ENCODE measurements around the gene KCTD13. TPM values are rescaled to one million over a fixed set of nuclear protein-coding genes. Genes with fewer than 3 reads are reported as not detected.

Gene KCTD13
- polyA plus RNA-seq, 1 of the 3 experiments (the other 2 are of a cell fraction), result 31.0 TPM

DNA sequence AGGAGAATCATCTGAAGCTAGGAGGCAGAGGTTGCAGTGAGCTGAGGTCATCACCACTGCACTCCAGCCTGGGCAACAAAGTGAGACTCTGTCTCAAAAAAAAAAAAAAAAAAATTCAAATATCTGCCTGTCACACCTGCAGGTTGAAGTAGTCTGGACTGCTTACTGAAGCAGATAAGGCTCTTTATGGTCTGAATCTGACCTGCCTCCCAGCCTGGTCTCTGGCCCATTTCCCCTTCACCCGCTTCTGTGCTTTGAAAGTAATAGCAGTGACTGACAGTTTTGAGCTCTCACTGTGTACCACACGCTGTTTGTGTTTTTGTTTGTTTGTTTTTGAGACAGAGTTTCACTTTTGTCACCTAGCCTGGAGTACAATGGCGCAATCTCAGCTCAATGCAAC, 32.5 kb downstream of the KCTD13 start:
- Histone ChIP-seq H4K20me1 (ENCODE audit: insufficient read depth) (no peaks in the 10 kb centered on the region), H3K9ac (no peak overlapping the region), H3K4me3 (ENCODE audit: low read depth in 2 of 2, low read length in 1 of 2) (no peak overlapping the region), H3K9me2 (no peaks in the 10 kb centered on the region), H3K36me3 (replicated peaks in 1 of 2; ENCODE audit: control insufficient read depth in 1 of 2, insufficient read depth in 2 of 2, low read length in 1 of 2) (peaks cover 0 to 5% of the 10 kb centered on the region in 2 experiments), H3F3A (replicated peaks; ENCODE audit: insufficient read depth) (peaks cover 7% of the 10 kb centered on the region), H3K27me3 (ENCODE audit: insufficient read depth) (no peaks in the 10 kb centered on the region), H3K79me2 (ENCODE audit: insufficient read depth) (no peaks in the 10 kb centered on the region), H3K4me2 (no peak overlapping the region), H3K27ac (ENCODE audit: low read depth in 2 of 2, low read length in 1 of 2) (no peak overlapping the region), H2AFZ (ENCODE audit: low read depth) (no peak overlapping the region), H3K9me3 (no peaks in the 10 kb centered on the region), H3K4me1 (ENCODE audit: control insufficient read depth in 1 of 2, insufficient read depth in 2 of 2, low read depth in 1 of 2, low read length in 1 of 2) (peaks cover 0 to 11% of the 10 kb centered on the region in 2 experiments; a peak in 1 of 4 replicates)
- TF ChIP-seq CHD2 (IDR thresholded peaks at IDR 0.05; ENCODE audit: low read length, partially characterized antibody), result no peak
- TF ChIP-seq FOXJ3 (CRISPR knock-in tag; IDR thresholded peaks at IDR 0.05), result no peak
- no peak for TF ChIP-seq NRF1 (IDR thresholded peaks at IDR 0.05; ENCODE audit: low read depth, low read length)
- TF ChIP-seq RAD21 (IDR thresholded peaks at IDR 0.05; ENCODE audit: low read length), result no peak
- TF ChIP-seq NFIC (IDR thresholded peaks at IDR 0.05; ENCODE audit: borderline replicate concordance), result no peak
- TF ChIP-seq TCF12 (IDR thresholded peaks at IDR 0.05), result no peak
- TF ChIP-seq, protein P1, sequence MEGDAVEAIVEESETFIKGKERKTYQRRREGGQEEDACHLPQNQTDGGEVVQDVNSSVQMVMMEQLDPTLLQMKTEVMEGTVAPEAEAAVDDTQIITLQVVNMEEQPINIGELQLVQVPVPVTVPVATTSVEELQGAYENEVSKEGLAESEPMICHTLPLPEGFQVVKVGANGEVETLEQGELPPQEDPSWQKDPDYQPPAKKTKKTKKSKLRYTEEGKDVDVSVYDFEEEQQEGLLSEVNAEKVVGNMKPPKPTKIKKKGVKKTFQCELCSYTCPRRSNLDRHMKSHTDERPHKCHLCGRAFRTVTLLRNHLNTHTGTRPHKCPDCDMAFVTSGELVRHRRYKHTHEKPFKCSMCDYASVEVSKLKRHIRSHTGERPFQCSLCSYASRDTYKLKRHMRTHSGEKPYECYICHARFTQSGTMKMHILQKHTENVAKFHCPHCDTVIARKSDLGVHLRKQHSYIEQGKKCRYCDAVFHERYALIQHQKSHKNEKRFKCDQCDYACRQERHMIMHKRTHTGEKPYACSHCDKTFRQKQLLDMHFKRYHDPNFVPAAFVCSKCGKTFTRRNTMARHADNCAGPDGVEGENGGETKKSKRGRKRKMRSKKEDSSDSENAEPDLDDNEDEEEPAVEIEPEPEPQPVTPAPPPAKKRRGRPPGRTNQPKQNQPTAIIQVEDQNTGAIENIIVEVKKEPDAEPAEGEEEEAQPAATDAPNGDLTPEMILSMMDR (IDR thresholded peaks at IDR 0.05), result no peak
- no peak for TF ChIP-seq RFX5 (IDR thresholded peaks at IDR 0.05; ENCODE audit: low read length)
- no peak for TF ChIP-seq RXRA (IDR thresholded peaks at IDR 0.05; ENCODE audit: borderline replicate concordance, low read depth)
- TF ChIP-seq POLR2AphosphoS5 (IDR thresholded peaks at IDR 0.05; ENCODE audit: low read depth, low read length), result no peak
- TF ChIP-seq, protein P2, sequence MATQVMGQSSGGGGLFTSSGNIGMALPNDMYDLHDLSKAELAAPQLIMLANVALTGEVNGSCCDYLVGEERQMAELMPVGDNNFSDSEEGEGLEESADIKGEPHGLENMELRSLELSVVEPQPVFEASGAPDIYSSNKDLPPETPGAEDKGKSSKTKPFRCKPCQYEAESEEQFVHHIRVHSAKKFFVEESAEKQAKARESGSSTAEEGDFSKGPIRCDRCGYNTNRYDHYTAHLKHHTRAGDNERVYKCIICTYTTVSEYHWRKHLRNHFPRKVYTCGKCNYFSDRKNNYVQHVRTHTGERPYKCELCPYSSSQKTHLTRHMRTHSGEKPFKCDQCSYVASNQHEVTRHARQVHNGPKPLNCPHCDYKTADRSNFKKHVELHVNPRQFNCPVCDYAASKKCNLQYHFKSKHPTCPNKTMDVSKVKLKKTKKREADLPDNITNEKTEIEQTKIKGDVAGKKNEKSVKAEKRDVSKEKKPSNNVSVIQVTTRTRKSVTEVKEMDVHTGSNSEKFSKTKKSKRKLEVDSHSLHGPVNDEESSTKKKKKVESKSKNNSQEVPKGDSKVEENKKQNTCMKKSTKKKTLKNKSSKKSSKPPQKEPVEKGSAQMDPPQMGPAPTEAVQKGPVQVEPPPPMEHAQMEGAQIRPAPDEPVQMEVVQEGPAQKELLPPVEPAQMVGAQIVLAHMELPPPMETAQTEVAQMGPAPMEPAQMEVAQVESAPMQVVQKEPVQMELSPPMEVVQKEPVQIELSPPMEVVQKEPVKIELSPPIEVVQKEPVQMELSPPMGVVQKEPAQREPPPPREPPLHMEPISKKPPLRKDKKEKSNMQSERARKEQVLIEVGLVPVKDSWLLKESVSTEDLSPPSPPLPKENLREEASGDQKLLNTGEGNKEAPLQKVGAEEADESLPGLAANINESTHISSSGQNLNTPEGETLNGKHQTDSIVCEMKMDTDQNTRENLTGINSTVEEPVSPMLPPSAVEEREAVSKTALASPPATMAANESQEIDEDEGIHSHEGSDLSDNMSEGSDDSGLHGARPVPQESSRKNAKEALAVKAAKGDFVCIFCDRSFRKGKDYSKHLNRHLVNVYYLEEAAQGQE (IDR thresholded peaks at IDR 0.05; ENCODE audit: low read depth, low read length), result no peak
- no peak for TF ChIP-seq FOSL2 (IDR thresholded peaks at IDR 0.05; ENCODE audit: borderline replicate concordance, low read depth)
- TF ChIP-seq, protein P3, sequence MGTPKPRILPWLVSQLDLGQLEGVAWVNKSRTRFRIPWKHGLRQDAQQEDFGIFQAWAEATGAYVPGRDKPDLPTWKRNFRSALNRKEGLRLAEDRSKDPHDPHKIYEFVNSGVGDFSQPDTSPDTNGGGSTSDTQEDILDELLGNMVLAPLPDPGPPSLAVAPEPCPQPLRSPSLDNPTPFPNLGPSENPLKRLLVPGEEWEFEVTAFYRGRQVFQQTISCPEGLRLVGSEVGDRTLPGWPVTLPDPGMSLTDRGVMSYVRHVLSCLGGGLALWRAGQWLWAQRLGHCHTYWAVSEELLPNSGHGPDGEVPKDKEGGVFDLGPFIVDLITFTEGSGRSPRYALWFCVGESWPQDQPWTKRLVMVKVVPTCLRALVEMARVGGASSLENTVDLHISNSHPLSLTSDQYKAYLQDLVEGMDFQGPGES (IDR thresholded peaks at IDR 0.05; ENCODE audit: low read depth, low read length), result no peak
- TF ChIP-seq, protein P4, sequence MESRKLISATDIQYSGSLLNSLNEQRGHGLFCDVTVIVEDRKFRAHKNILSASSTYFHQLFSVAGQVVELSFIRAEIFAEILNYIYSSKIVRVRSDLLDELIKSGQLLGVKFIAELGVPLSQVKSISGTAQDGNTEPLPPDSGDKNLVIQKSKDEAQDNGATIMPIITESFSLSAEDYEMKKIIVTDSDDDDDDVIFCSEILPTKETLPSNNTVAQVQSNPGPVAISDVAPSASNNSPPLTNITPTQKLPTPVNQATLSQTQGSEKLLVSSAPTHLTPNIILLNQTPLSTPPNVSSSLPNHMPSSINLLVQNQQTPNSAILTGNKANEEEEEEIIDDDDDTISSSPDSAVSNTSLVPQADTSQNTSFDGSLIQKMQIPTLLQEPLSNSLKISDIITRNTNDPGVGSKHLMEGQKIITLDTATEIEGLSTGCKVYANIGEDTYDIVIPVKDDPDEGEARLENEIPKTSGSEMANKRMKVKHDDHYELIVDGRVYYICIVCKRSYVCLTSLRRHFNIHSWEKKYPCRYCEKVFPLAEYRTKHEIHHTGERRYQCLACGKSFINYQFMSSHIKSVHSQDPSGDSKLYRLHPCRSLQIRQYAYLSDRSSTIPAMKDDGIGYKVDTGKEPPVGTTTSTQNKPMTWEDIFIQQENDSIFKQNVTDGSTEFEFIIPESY (IDR thresholded peaks at IDR 0.05; ENCODE audit: borderline replicate concordance, low read depth), result no peak
- no peak for TF ChIP-seq TEAD4 (IDR thresholded peaks at IDR 0.05; ENCODE audit: borderline replicate concordance, insufficient read depth)
- TF ChIP-seq GATA2 (CRISPR knock-in tag; IDR thresholded peaks at IDR 0.05), result no peak
- TF ChIP-seq ELF1 (IDR thresholded peaks at IDR 0.05), result no peak
- TF ChIP-seq, protein P5, sequence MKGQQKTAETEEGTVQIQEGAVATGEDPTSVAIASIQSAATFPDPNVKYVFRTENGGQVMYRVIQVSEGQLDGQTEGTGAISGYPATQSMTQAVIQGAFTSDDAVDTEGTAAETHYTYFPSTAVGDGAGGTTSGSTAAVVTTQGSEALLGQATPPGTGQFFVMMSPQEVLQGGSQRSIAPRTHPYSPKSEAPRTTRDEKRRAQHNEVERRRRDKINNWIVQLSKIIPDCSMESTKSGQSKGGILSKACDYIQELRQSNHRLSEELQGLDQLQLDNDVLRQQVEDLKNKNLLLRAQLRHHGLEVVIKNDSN (IDR thresholded peaks at IDR 0.05; ENCODE audit: borderline replicate concordance, low read depth), result no peak
- TF ChIP-seq YY1 (IDR thresholded peaks at IDR 0.05; ENCODE audit: low read depth), result no peak
- TF ChIP-seq, protein P6, sequence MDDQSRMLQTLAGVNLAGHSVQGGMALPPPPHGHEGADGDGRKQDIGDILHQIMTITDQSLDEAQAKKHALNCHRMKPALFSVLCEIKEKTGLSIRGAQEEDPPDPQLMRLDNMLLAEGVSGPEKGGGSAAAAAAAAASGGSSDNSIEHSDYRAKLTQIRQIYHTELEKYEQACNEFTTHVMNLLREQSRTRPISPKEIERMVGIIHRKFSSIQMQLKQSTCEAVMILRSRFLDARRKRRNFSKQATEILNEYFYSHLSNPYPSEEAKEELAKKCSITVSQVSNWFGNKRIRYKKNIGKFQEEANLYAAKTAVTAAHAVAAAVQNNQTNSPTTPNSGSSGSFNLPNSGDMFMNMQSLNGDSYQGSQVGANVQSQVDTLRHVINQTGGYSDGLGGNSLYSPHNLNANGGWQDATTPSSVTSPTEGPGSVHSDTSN (IDR thresholded peaks at IDR 0.05), result no peak
- no peak for DNase-seq
- CTCF ChIA-PET, result no interaction called here
- POLR2A ChIA-PET, result interaction anchor here (0.6 kb wide), 1 partner anchor 37 kb away, joined by 3 read pairs; no protein-coding TSS in a partner anchor
- 94% methylated on average over 3 of the region's 3 CpGs for WGBS (ENCODE audit: low lambda C conversion rate)

Measured in SK-N-SH (cell line).